ENCODE results near the gene STAG1. TPM values are rescaled to one million over a fixed set of nuclear protein-coding genes. Genes with fewer than 3 reads are reported as not detected.

STAG1 gene
- total RNA-seq, 2 experiments from 2014 or later = 28.0 to 29.7 TPM

Other genes starting within 250 kb of the STAG1 start
- gene SLC35G2, start 66.7 kb upstream of the STAG1 start, total RNA-seq = under 1 TPM in 1 of 2 experiments, not detected in 1; 0.31 TPM
- gene NCK1, start 109.8 kb upstream of the STAG1 start, total RNA-seq = 10 to 100 TPM; 24.1 to 29.2 TPM
- gene IL20RB, start 205.6 kb upstream of the STAG1 start, total RNA-seq = under 1 TPM; 0.48 to 0.59 TPM

All from activated naive CD4-positive, alpha-beta T cell treated with anti-CD3 and anti-CD28 coated beads for 36 hours (primary cell).